Adrenal gland (tissue), 5 donors: ENCODE measurements around the gene ARL15.

Experiments
- CTCF ChIP-seq, 6 experiments: fragments of 450-650 bp in 4 of 6; fragments of 200-600 bp in 2 of 6; sonication (generic) in 1 of 6; IDR thresholded peaks; 1 replicate in 5 of 6; 2 replicates in 1 of 6; pipeline versions ENCODE4 v1.5.1 to v1.8.0; 2016 to 2021; ENCODE audit warnings: antibody characterized with exemption in 6 of 6, mild to moderate bottlenecking in 2 of 6, moderate library complexity in 1 of 6
- POLR2A ChIP-seq, 2 donors: fragments of 450-650 bp; IDR thresholded peaks; one replicate each; pipeline ENCODE4 v1.6.1; 2017; ENCODE audit warnings: antibody characterized with exemption in 2 of 2, mild to moderate bottlenecking in 2 of 2, moderate library complexity in 1 of 2
- donor health status: DM: no; HTN: no; CAD: no.

GRCh38 chr5:53895091-53895683 lies 415.2 kb downstream of the ARL15 start:
- TF ChIP-seq CTCF (IDR thresholded peaks at IDR 0.05) = no peak
- TF ChIP-seq POLR2A (IDR thresholded peaks at IDR 0.05) = no peak
